ENCODE results near the gene CRADD. TPM values are rescaled to one million over a fixed set of nuclear protein-coding genes. Genes with fewer than 3 reads are reported as not detected.

Gene CRADD
- 6.9 and 11.5 TPM in 2 replicates for total RNA-seq (ENCODE audit: low replicate concordance)

GRCh38 chr12:93677195-93678064 is at the start of gene CRADD:
TSS of gene CRADD (plus strand) at chr12:93677375.

Other genes with a start within 250 kb of the CRADD start
- gene UBE2N, start 235.4 kb upstream of the CRADD start, total RNA-seq (ENCODE audit: low replicate concordance): 83.1 and 128 TPM in 2 replicates
- gene MRPL42, start 209.9 kb upstream of the CRADD start, total RNA-seq (ENCODE audit: low replicate concordance): 19.0 and 50.1 TPM in 2 replicates
- gene SOCS2, start 104.7 kb upstream of the CRADD start, total RNA-seq (ENCODE audit: low replicate concordance): 9.2 TPM in 2 replicates